WERI-Rb-1 (cell line): ENCODE results near the gene FRMPD2.

ENCODE experiments used
- DNase-seq: peaks from one replicate; pipeline ENCODE4 v3.0.0-alpha.2; 2020
- H3K27ac ChIP-seq: fragments of 250-450 bp; sonication (Bioruptor Pico); 2 replicates; pipeline ENCODE4 v1.5.1; 2020; ENCODE audit warnings: mild to moderate bottlenecking, moderate library complexity
- H3K27me3 ChIP-seq: fragments of 250-450 bp; sonication (Bioruptor Pico); 2 replicates; pipeline ENCODE4 v1.5.1; 2021; ENCODE audit warnings: mild to moderate bottlenecking, low read depth, moderate library complexity; ENCODE audit not compliant: insufficient read depth, severe bottlenecking
- H3K36me3 ChIP-seq: fragments of 250-450 bp; sonication (Bioruptor Pico); 2 replicates; pipeline ENCODE4 v1.5.1; 2020; ENCODE audit warnings: mild to moderate bottlenecking, moderate library complexity
- H3K4me3 ChIP-seq: 2 replicates; pipeline ENCODE4 v1.5.1; 2011; ENCODE audit warnings: low read depth, mild to moderate bottlenecking, control low read depth, low read length
- H3K9me3 ChIP-seq: fragments of 250-450 bp; sonication (Bioruptor Pico); 2 replicates; pipeline ENCODE4 v1.5.1; 2021; ENCODE audit warnings: mild to moderate bottlenecking, moderate library complexity; ENCODE audit not compliant: severe bottlenecking
- CTCF ChIP-seq: IDR thresholded peaks from 2 replicates; pipeline ENCODE4 v1.5.1; 2011; ENCODE audit warnings: low read depth, mild to moderate bottlenecking, control low read depth, inconsistent platforms, low read length

FRMPD2 gene

DNA sequence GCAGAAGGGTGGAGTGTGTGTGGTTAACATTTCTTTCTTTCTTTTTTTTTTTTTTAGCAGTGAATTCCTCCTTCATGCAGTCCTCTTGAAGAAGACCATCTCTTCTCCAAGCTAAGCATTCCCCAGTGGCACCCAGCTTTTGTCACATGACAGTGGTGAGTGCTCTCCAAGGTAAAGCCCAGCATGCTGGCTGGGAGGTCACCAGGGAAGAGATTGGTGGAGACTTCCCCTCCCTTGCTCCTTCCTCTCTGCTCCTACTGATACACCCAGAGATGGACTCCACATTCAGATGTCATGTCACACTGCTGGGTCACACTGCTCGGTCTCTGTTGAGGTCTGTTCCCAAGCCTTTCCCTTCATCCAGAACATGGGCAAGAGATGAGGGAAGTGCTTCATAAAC lies 55.3 kb downstream of the FRMPD2 start:
- H3K36me3 ChIP-seq, result peaks cover 4% of the 10 kb centered on the region; the same call in 1 of the 2 replicates
- no peak for TF ChIP-seq CTCF
- H3K27me3 ChIP-seq, result no peaks in the 10 kb centered on the region
- no peak overlapping the region for H3K27ac ChIP-seq
- DNase-seq, result no peak
- H3K9me3 ChIP-seq, result peaks cover 7% of the 10 kb centered on the region
- no peak overlapping the region for H3K4me3 ChIP-seq

DNA sequence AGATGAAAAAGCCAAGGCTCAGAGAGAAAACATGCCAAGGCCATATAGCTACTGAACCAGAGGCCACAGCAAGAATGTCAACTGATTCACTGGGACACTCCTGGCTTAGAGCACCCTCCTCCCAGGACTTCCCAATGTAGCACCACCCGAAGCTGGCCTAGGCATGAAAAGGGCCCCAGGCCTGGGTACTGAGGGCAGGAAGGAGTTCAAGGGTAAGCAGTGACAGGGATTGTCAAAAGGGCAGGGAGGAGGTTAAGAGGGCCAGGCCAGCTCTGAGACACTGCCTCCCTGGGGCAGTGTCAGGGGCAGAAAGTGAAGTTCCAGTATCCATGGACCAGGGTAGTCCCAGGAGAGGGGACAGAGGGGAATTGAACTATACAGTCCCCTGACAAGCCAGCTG lies 57.8 kb downstream of the FRMPD2 start:
- Histone ChIP-seq H3K27ac (no peak overlapping the region), H3K9me3 (peaks cover 7% of the 10 kb centered on the region), H3K27me3 (no peaks in the 10 kb centered on the region), H3K4me3 (no peak overlapping the region), H3K36me3 (peaks cover 4% of the 10 kb centered on the region; the same call in 1 of the 2 replicates)
- no peak for TF ChIP-seq CTCF
- no peak for DNase-seq

GRCh38 chr10:48216204-48216505 lies 58.3 kb downstream of the FRMPD2 start:
- Histone ChIP-seq H3K36me3 (peaks cover 4% of the 10 kb centered on the region; the same call in 1 of the 2 replicates), H3K27ac (no peak overlapping the region), H3K27me3 (no peaks in the 10 kb centered on the region), H3K9me3 (peaks cover 7% of the 10 kb centered on the region), H3K4me3 (no peak overlapping the region)
- no peak for TF ChIP-seq CTCF
- no peak for DNase-seq

GRCh38 chr10:48215486-48216203 lies 58.9 kb downstream of the FRMPD2 start:
- Histone ChIP-seq H3K27me3 (no peaks in the 10 kb centered on the region), H3K27ac (peak overlapping the region; percentile 39), H3K36me3 (peaks cover 4% of the 10 kb centered on the region; the same call in 1 of the 2 replicates), H3K4me3 (no peak overlapping the region), H3K9me3 (peaks cover 7% of the 10 kb centered on the region)
- peak; percentile 83 for DNase-seq
- TF ChIP-seq CTCF, result peak; percentile 80

GRCh38 chr10:48214716-48215485 lies 59.6 kb downstream of the FRMPD2 start:
- TF ChIP-seq CTCF, result no peak
- DNase-seq, result peak; percentile 33
- Histone ChIP-seq H3K9me3 (peaks cover 7% of the 10 kb centered on the region), H3K4me3 (no peak overlapping the region), H3K27ac (peak overlapping the region; percentile 39), H3K36me3 (peaks cover 4% of the 10 kb centered on the region; the same call in 1 of the 2 replicates), H3K27me3 (no peaks in the 10 kb centered on the region)
